ENCODE results near the gene GJD3.

DNA sequence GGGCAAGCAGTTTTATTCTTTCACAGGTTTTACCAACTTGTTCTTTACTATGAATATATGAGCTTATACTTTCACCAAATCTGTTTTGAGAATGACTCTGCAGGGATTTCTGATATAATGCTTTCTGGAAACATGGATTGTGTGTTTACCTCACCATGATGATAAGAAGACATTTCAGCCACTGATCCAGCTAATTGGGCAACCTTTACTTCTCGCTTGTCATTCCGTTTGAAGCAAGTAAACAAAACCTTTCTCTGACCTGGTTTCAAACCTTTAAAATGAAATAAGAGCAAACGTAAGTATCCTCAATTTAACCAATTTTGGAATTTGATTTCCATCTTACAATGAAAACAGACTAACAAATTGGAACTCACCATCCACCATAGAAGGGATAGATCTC lies 39.5 kb upstream of the GJD3 start:
- TF ChIP-seq CTCF (conservative IDR thresholded peaks at IDR 0.05) (no peak), ZFX (IDR thresholded peaks at IDR 0.05) (no peak)
